ENCODE data around the gene OPHN1. TPM values are rescaled to one million over a fixed set of nuclear protein-coding genes. Genes with fewer than 3 reads are reported as not detected.
A peak's percentile ranks its signal among the peaks of the same experiment; 100 is the strongest.

Gene OPHN1
- total and polyA plus RNA-seq, 3 experiments from 2014 or later = 0.20 TPM; not detected in 2

- Histone ChIP-seq H3K27me3 (ENCODE audit: insufficient read depth, low read length, poor library complexity, severe bottlenecking) (no peaks in the 10 kb centered on the region), H3K36me3 (ENCODE audit: insufficient read depth, low read length) (no peaks in the 10 kb centered on the region), H3K4me3 (ENCODE audit: low read length) (no peak overlapping the region), H3K9me3 (ENCODE audit: low read length) (no peaks in the 10 kb centered on the region), H3K27ac (ENCODE audit: low read depth, low read length) (no peak overlapping the region), H3K4me1 (ENCODE audit: insufficient read depth, low read length) (no peaks in the 10 kb centered on the region)
- H3K4me1 Mint-ChIP-seq = peaks cover 0 to 1% (median 0%) of the 10 kb centered on the region in 3 donors
- ChIA-PET POLR2A (no interaction called here), CTCF (no interaction called here)
- H3K27me3 Mint-ChIP-seq = peaks cover 0 to 9% of the 10 kb centered on the region in 2 donors
- no peaks in the 10 kb centered on the region for H3K9me3 Mint-ChIP-seq
- H3K4me3 Mint-ChIP-seq = no peak overlapping the region
- H3K27ac Mint-ChIP-seq = no peak overlapping the region
- no peak for DNase-seq
- no peaks in the 10 kb centered on the region for H3K36me3 Mint-ChIP-seq
These were observed 27.8 kb upstream of the OPHN1 start for GRCh38 chrX:68461093-68461492.

- no peak overlapping the region for H3K4me3 Mint-ChIP-seq
- no peaks in the 10 kb centered on the region for H3K27me3 ChIP-seq (ENCODE audit: insufficient read depth, low read length, poor library complexity, severe bottlenecking)
- peaks cover 0 to 6% of the 10 kb centered on the region in 2 donors for H3K27me3 Mint-ChIP-seq
- no peaks in the 10 kb centered on the region for H3K4me1 Mint-ChIP-seq
- H3K36me3 ChIP-seq (ENCODE audit: insufficient read depth, low read length) = no peaks in the 10 kb centered on the region
- no peaks in the 10 kb centered on the region for H3K4me1 ChIP-seq (ENCODE audit: insufficient read depth, low read length)
- no peak overlapping the region for H3K4me3 ChIP-seq (ENCODE audit: low read length)
- no peak overlapping the region for H3K27ac Mint-ChIP-seq
- POLR2A ChIA-PET = no interaction called here
- H3K36me3 Mint-ChIP-seq = no peaks in the 10 kb centered on the region
- DNase-seq = no peak
- CTCF ChIA-PET = no interaction called here
- no peaks in the 10 kb centered on the region for H3K9me3 ChIP-seq (ENCODE audit: low read length)
- no peaks in the 10 kb centered on the region for H3K9me3 Mint-ChIP-seq
- H3K27ac ChIP-seq (ENCODE audit: low read depth, low read length) = no peak overlapping the region
These were observed 21.8 kb upstream of the OPHN1 start for GRCh38 chrX:68455151-68455510.

GRCh38 chrX:68454476-68455150 is 21.3 kb upstream of the OPHN1 start:
- POLR2A ChIA-PET = no interaction called here
- no peak overlapping the region for H3K27ac ChIP-seq (ENCODE audit: low read depth, low read length)
- no peak overlapping the region for H3K4me3 Mint-ChIP-seq

GRCh38 chrX:68451720-68452119 is 18.4 kb upstream of the OPHN1 start:
- no peaks in the 10 kb centered on the region for H3K9me3 ChIP-seq (ENCODE audit: low read length)
- ChIA-PET CTCF (no interaction called here), POLR2A (no interaction called here)
- no peaks in the 10 kb centered on the region for H3K36me3 ChIP-seq (ENCODE audit: insufficient read depth, low read length)
- Mint-ChIP-seq H3K27me3 (peaks cover 0 to 15% of the 10 kb centered on the region in 2 donors), H3K36me3 (no peaks in the 10 kb centered on the region), H3K4me3 (no peak overlapping the region), H3K27ac (no peak overlapping the region), H3K4me1 (no peaks in the 10 kb centered on the region), H3K9me3 (no peaks in the 10 kb centered on the region)
- no peaks in the 10 kb centered on the region for H3K4me1 ChIP-seq (ENCODE audit: insufficient read depth, low read length)
- no peak overlapping the region for H3K27ac ChIP-seq (ENCODE audit: low read depth, low read length)
- H3K4me3 ChIP-seq (ENCODE audit: low read length) = no peak overlapping the region
- no peaks in the 10 kb centered on the region for H3K27me3 ChIP-seq (ENCODE audit: insufficient read depth, low read length, poor library complexity, severe bottlenecking)
- DNase-seq = no peak

More at GRCh38 chrX:68454476-68455150, 21.3 kb upstream of the OPHN1 start:
- no peak for DNase-seq
- no peak overlapping the region for H3K27ac Mint-ChIP-seq
- H3K36me3 Mint-ChIP-seq = no peaks in the 10 kb centered on the region
- H3K9me3 Mint-ChIP-seq = no peaks in the 10 kb centered on the region
- no peaks in the 10 kb centered on the region for H3K9me3 ChIP-seq (ENCODE audit: low read length)
- no peaks in the 10 kb centered on the region for H3K4me1 Mint-ChIP-seq
- H3K36me3 ChIP-seq (ENCODE audit: insufficient read depth, low read length) = no peaks in the 10 kb centered on the region
- CTCF ChIA-PET = no interaction called here
- no peak overlapping the region for H3K4me3 ChIP-seq (ENCODE audit: low read length)
- H3K4me1 ChIP-seq (ENCODE audit: insufficient read depth, low read length) = no peaks in the 10 kb centered on the region
- H3K27me3 ChIP-seq (ENCODE audit: insufficient read depth, low read length, poor library complexity, severe bottlenecking) = no peaks in the 10 kb centered on the region
- H3K27me3 Mint-ChIP-seq = peaks cover 0 to 6% of the 10 kb centered on the region in 2 donors

- Histone ChIP-seq H3K4me1 (ENCODE audit: insufficient read depth, low read length) (peaks cover 12% of the 10 kb centered on the region), H3K9me3 (ENCODE audit: low read length) (no peaks in the 10 kb centered on the region), H3K27ac (ENCODE audit: low read depth, low read length) (no peak overlapping the region), H3K4me3 (ENCODE audit: low read length) (no peak overlapping the region), H3K27me3 (ENCODE audit: insufficient read depth, low read length, poor library complexity, severe bottlenecking) (no peaks in the 10 kb centered on the region), H3K36me3 (ENCODE audit: insufficient read depth, low read length) (no peaks in the 10 kb centered on the region)
- Mint-ChIP-seq H3K27me3 (peaks cover 7 to 25% of the 10 kb centered on the region in 2 donors), H3K9me3 (no peaks in the 10 kb centered on the region), H3K4me3 (no peak overlapping the region), H3K4me1 (peaks cover 9 to 17% (median 11%) of the 10 kb centered on the region in 3 donors), H3K36me3 (no peaks in the 10 kb centered on the region), H3K27ac (no peak overlapping the region)
- ChIA-PET POLR2A (no interaction called here), CTCF (no interaction called here)
- DNase-seq = peak in 1 of 5 donors; percentile 20
These were observed 10.0 kb upstream of the OPHN1 start for GRCh38 chrX:68443155-68443868.

GRCh38 chrX:68440940-68441339 is 7.6 kb upstream of the OPHN1 start:
- CTCF ChIA-PET = no interaction called here

GRCh38 chrX:68440442-68440841 is 7.1 kb upstream of the OPHN1 start:
- no peak for DNase-seq
- ChIA-PET CTCF (no interaction called here), POLR2A (no interaction called here)
- no peaks in the 10 kb centered on the region for H3K36me3 ChIP-seq (ENCODE audit: insufficient read depth, low read length)
- H3K27ac ChIP-seq (ENCODE audit: low read depth, low read length) = no peak overlapping the region
- no peaks in the 10 kb centered on the region for H3K9me3 ChIP-seq (ENCODE audit: low read length)
- H3K9me3 Mint-ChIP-seq = no peaks in the 10 kb centered on the region
- H3K27me3 Mint-ChIP-seq = peaks cover 8 to 27% of the 10 kb centered on the region in 2 donors
- H3K4me3 ChIP-seq (ENCODE audit: low read length) = no peak overlapping the region
- H3K27ac Mint-ChIP-seq = no peak overlapping the region
- H3K4me1 Mint-ChIP-seq = peaks cover 9 to 17% (median 11%) of the 10 kb centered on the region in 3 donors
- H3K4me3 Mint-ChIP-seq = no peak overlapping the region
- H3K4me1 ChIP-seq (ENCODE audit: insufficient read depth, low read length) = peaks cover 12% of the 10 kb centered on the region
- H3K27me3 ChIP-seq (ENCODE audit: insufficient read depth, low read length, poor library complexity, severe bottlenecking) = no peaks in the 10 kb centered on the region
- no peaks in the 10 kb centered on the region for H3K36me3 Mint-ChIP-seq

More at GRCh38 chrX:68440940-68441339, 7.6 kb upstream of the OPHN1 start:
- DNase-seq = no peak
- H3K27me3 ChIP-seq (ENCODE audit: insufficient read depth, low read length, poor library complexity, severe bottlenecking) = no peaks in the 10 kb centered on the region
- peaks cover 8 to 28% of the 10 kb centered on the region in 2 donors for H3K27me3 Mint-ChIP-seq
- H3K4me3 ChIP-seq (ENCODE audit: low read length) = no peak overlapping the region
- peaks cover 9 to 17% (median 11%) of the 10 kb centered on the region in 3 donors for H3K4me1 Mint-ChIP-seq
- H3K36me3 Mint-ChIP-seq = no peaks in the 10 kb centered on the region
- H3K4me1 ChIP-seq (ENCODE audit: insufficient read depth, low read length) = peaks cover 12% of the 10 kb centered on the region
- H3K4me3 Mint-ChIP-seq = no peak overlapping the region
- POLR2A ChIA-PET = no interaction called here
- no peaks in the 10 kb centered on the region for H3K9me3 ChIP-seq (ENCODE audit: low read length)
- H3K36me3 ChIP-seq (ENCODE audit: insufficient read depth, low read length) = no peaks in the 10 kb centered on the region
- H3K27ac ChIP-seq (ENCODE audit: low read depth, low read length) = no peak overlapping the region
- H3K27ac Mint-ChIP-seq = no peak overlapping the region
- no peaks in the 10 kb centered on the region for H3K9me3 Mint-ChIP-seq

GRCh38 chrX:68439341-68439740 is 6.0 kb upstream of the OPHN1 start:
- Mint-ChIP-seq H3K36me3 (no peaks in the 10 kb centered on the region), H3K27me3 (peaks cover 18 to 30% of the 10 kb centered on the region in 2 donors), H3K4me1 (peaks cover 9 to 17% (median 11%) of the 10 kb centered on the region in 3 donors), H3K9me3 (no peaks in the 10 kb centered on the region), H3K27ac (no peak overlapping the region), H3K4me3 (no peak overlapping the region)
- Histone ChIP-seq H3K9me3 (ENCODE audit: low read length) (no peaks in the 10 kb centered on the region), H3K4me3 (ENCODE audit: low read length) (no peak overlapping the region), H3K27me3 (ENCODE audit: insufficient read depth, low read length, poor library complexity, severe bottlenecking) (no peaks in the 10 kb centered on the region), H3K27ac (ENCODE audit: low read depth, low read length) (no peak overlapping the region), H3K4me1 (ENCODE audit: insufficient read depth, low read length) (peaks cover 12% of the 10 kb centered on the region), H3K36me3 (ENCODE audit: insufficient read depth, low read length) (no peaks in the 10 kb centered on the region)
- ChIA-PET CTCF (no interaction called here), POLR2A (no interaction called here)
- DNase-seq = no peak

All from CD8-positive, alpha-beta memory T cell (primary cell).